CD14-positive monocyte (primary cell): ENCODE measurements around the gene HSPA4L. TPM values are rescaled to one million over a fixed set of nuclear protein-coding genes. Genes with fewer than 3 reads are reported as not detected.

Source experiments
- DNase-seq, 3 donors: peaks; one replicate each; pipeline ENCODE4 v3.0.0-alpha.2; 2011 to 2022
- H2AFZ ChIP-seq: 2 replicates; pipeline ENCODE4 v1.6.0; 2012; ENCODE audit warnings: mild to moderate bottlenecking, low read depth, low read length, inconsistent platforms; ENCODE audit not compliant: insufficient read depth, poor library complexity, severe bottlenecking
- H3K27ac ChIP-seq, 2 donors: 1 replicate in 1 of 2; 2 replicates in 1 of 2; pipeline ENCODE4 v1.5.1; 2012 to 2013; ENCODE audit warnings: low read length in 2 of 2, control low read depth in 1 of 2, inconsistent platforms in 1 of 2, low read depth in 1 of 2, mild to moderate bottlenecking in 1 of 2
- H3K27me3 ChIP-seq, 2 donors: one replicate each; pipeline versions ENCODE4 v1.6.0 to v1.6.1; 2011 to 2013; ENCODE audit warnings: low read length in 2 of 2; ENCODE audit not compliant: control insufficient read depth in 2 of 2, insufficient read depth in 2 of 2
- H3K36me3 ChIP-seq, 2 donors: replicated peaks in 1 of 2; 1 replicate in 1 of 2; 2 replicates in 1 of 2; pipeline versions ENCODE4 v1.5.1 to v1.6.1; 2012 to 2013; ENCODE audit warnings: low read length in 2 of 2, control low read depth in 1 of 2, inconsistent platforms in 1 of 2, mild to moderate bottlenecking in 1 of 2; ENCODE audit not compliant: insufficient read depth in 2 of 2, control insufficient read depth in 1 of 2
- H3K4me1 ChIP-seq, 2 donors: 1 replicate in 1 of 2; 2 replicates in 1 of 2; pipeline versions ENCODE4 v1.5.1 to v1.6.1; 2012 to 2013; ENCODE audit warnings: low read length in 2 of 2, control low read depth in 1 of 2, inconsistent platforms in 1 of 2, mild to moderate bottlenecking in 1 of 2, moderate library complexity in 1 of 2; ENCODE audit not compliant: insufficient read depth in 2 of 2, control insufficient read depth in 1 of 2
- H3K4me2 ChIP-seq: replicated peaks from 2 replicates; pipeline ENCODE3; 2012; ENCODE audit warnings: low read length, moderate library complexity, mild to moderate bottlenecking; ENCODE audit not compliant: poor library complexity, severe bottlenecking; ENCODE audit errors: extremely low read depth
- H3K4me3 ChIP-seq, 3 experiments: fragments of 200-600 bp in 1 of 3; sonication (generic) in 1 of 3; replicated peaks in 1 of 3; 1 replicate in 2 of 3; 2 replicates in 1 of 3; pipeline ENCODE4 v1.5.1; 2011 to 2013; ENCODE audit warnings: low read length in 3 of 3, mild to moderate bottlenecking in 3 of 3, control low read depth in 2 of 3, low read depth in 2 of 3, inconsistent platforms in 1 of 3, moderate library complexity in 1 of 3
- H3K79me2 ChIP-seq: 2 replicates; pipeline ENCODE4 v1.6.0; 2012; ENCODE audit warnings: mild to moderate bottlenecking, control low read depth, inconsistent platforms, low read length, moderate library complexity; ENCODE audit not compliant: insufficient read depth
- H3K9ac ChIP-seq: 2 replicates; pipeline ENCODE4 v1.6.0; 2017; ENCODE audit warnings: low read length, mild to moderate bottlenecking; ENCODE audit not compliant: insufficient read depth, poor library complexity, severe bottlenecking
- H3K9me3 ChIP-seq, 2 donors: replicated peaks in 1 of 2; 1 replicate in 1 of 2; 2 replicates in 1 of 2; pipeline versions ENCODE4 v1.5.1 to v1.6.1; 2012 to 2013; ENCODE audit warnings: low read length in 2 of 2, control low read depth in 1 of 2; ENCODE audit not compliant: control insufficient read depth in 1 of 2, insufficient read depth in 1 of 2
- H4K20me1 ChIP-seq: 2 replicates; pipeline ENCODE4 v1.6.0; 2012; ENCODE audit warnings: mild to moderate bottlenecking, low read length, control low read depth, moderate library complexity; ENCODE audit not compliant: insufficient read depth
- H3K27ac Mint-ChIP-seq, 7 donors: one replicate each; pipeline ENCODE4 v1.8.0; 2020; ENCODE audit warnings: mild to moderate bottlenecking in 7 of 7, mixed read lengths in 7 of 7, moderate library complexity in 6 of 7, inconsistent platforms in 2 of 7
- H3K27me3 Mint-ChIP-seq, 3 donors: one replicate each; pipeline ENCODE4 v1.8.0; 2021 to 2022; ENCODE audit warnings: low read depth in 3 of 3, mild to moderate bottlenecking in 3 of 3, mixed read lengths in 3 of 3, moderate library complexity in 3 of 3, inconsistent platforms in 1 of 3
- H3K36me3 Mint-ChIP-seq, 2 donors: one replicate each; pipeline ENCODE4 v1.8.0; 2020; ENCODE audit warnings: mixed read lengths in 2 of 2, inconsistent platforms in 1 of 2, mild to moderate bottlenecking in 1 of 2
- H3K4me1 Mint-ChIP-seq: one replicate; pipeline ENCODE4 v1.8.0; 2020; ENCODE audit warnings: mild to moderate bottlenecking, mixed read lengths
- H3K4me3 Mint-ChIP-seq, 2 donors: one replicate each; pipeline ENCODE4 v1.8.0; 2020; ENCODE audit warnings: mild to moderate bottlenecking in 2 of 2, mixed read lengths in 2 of 2, moderate library complexity in 1 of 2
- H3K9me3 Mint-ChIP-seq, 7 donors: one replicate each; pipeline ENCODE4 v1.8.0; 2020 to 2022; ENCODE audit warnings: mixed read lengths in 7 of 7, mild to moderate bottlenecking in 6 of 7, moderate library complexity in 6 of 7, inconsistent platforms in 2 of 7
- CTCF ChIP-seq: fragments of 200-600 bp; IDR thresholded peaks from one replicate; pipeline ENCODE4 v1.8.0; 2022; ENCODE audit warnings: antibody characterized with exemption, mild to moderate bottlenecking
- WGBS: methylation state at CpG from one replicate; pipeline ENCODE4 v1.1.5; 2013; ENCODE audit warnings: missing lambda C conversion rate; ENCODE audit not compliant: insufficient coverage; 5-methylcytosine and 5-hydroxymethylcytosine counted together
- intact Hi-C, 2 donors: fragments of 100-400 bp; cut with micrococcal nuclease; formaldehyde crosslinking; loops; one replicate each; pipeline versions ENCODE4 v1.15.0 to v1.15.1; 2023
- polyA plus RNA-seq, 3 donors: library from polyadenylated mRNA; depleted of rRNA in 1 of 3; unstranded in 2 of 3; stranded (reverse) in 1 of 3; fragments of 300-500 nt in 2 of 3; fragments of >200 nt in 1 of 3; fragmentation: Illumina TruSeq in 2 of 3; gene quantifications; 1 replicate in 2 of 3; 2 replicates in 1 of 3; pipeline ENCODE4 v1.2.3, GENCODE V29; 2012 to 2021

The HSPA4L gene
- polyA plus RNA-seq, 3 donors = 0.04 TPM; not detected in 2

DNA sequence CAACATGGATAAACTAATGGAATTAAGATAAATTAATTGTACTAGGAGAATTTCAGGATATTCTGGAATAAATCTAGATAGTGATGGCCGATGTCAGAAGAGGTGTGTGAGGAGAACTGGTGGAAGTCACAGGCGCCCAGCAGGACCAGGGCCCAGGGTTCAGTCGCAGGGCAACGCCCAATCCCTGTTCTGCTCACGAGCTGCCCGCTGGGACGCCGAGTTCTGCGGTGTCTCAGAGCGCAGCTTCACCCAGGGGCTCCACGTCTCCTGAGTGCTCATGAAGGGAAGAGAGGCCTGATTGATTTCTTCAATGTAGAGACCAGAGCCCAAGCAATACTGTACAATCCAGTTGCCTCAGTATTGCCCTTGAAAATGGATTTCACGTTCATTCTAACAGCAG, 1.5 kb upstream of the HSPA4L start:
- no peak overlapping the region for H3K27ac Mint-ChIP-seq
- Histone ChIP-seq H3K4me1 (peaks cover 23 to 34% of the 10 kb centered on the region in 2 donors), H3K36me3 (no peaks in the 10 kb centered on the region), H3K4me3 (no peak overlapping the region), H3K9me3 (no peaks in the 10 kb centered on the region), H3K27me3 (peaks cover 34 to 50% of the 10 kb centered on the region in 2 donors), H3K9ac (no peak overlapping the region), H3K79me2 (no peaks in the 10 kb centered on the region), H4K20me1 (no peaks in the 10 kb centered on the region), H3K4me2 (no peak overlapping the region), H2AFZ (no peak overlapping the region), H3K27ac (no peak overlapping the region)
- WGBS = 100% methylated on average over 7 of the region's 12 CpGs
- H3K36me3 Mint-ChIP-seq = peaks cover 0 to 11% of the 10 kb centered on the region in 2 donors
- intact Hi-C loops = no loop called here
- TF ChIP-seq CTCF = no peak
- no peak for DNase-seq
- H3K9me3 Mint-ChIP-seq = peaks cover 0 to 16% (median 4%) of the 10 kb centered on the region in 7 donors
- H3K4me1 Mint-ChIP-seq = peaks cover 29% of the 10 kb centered on the region
- peak overlapping the region; percentile 70 to 97 for H3K4me3 Mint-ChIP-seq
- peaks cover 41 to 61% (median 44%) of the 10 kb centered on the region in 3 donors for H3K27me3 Mint-ChIP-seq

DNA sequence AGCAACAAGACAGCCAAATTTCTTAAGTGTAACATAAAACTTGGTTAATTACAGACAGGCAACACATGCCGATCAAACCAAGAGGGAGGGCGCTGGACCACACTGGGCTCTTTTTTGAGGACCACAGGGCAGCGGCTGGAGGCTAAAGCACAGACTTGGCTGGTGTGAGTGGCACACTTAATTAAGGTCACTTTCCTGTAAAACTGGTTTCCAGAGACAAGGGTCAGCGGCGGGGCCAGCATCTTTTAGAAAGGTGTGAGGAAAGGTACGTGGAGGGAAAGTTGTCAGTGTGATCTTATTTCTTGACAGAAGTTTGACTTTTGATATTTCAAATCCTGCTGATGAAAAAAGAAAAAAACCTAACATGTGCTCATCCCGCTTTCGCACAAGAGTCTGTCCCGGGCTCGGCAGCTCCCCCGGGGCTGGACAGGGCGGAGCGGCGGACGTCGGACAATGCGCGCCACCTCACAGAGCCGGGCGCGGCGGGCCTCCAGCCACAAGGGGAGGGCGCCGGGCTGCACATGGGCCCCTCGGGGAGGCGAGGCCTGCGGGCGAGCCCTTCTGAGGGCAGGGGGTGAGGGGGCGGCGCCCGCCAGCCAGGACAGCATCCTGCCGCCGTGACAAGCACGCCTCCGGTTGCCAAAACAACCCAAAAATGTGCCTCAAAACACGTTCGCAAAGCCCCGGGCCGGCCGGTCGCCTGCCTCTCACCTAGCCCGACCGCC, 660 bp upstream of the HSPA4L start:
- Histone ChIP-seq H3K27ac (no peak overlapping the region), H3K9ac (peak overlapping the region; percentile 62), H4K20me1 (no peaks in the 10 kb centered on the region), H3K4me2 (peak overlapping the region; percentile 90), H3K27me3 (peaks cover 34 to 50% of the 10 kb centered on the region in 2 donors), H3K9me3 (no peaks in the 10 kb centered on the region), H3K79me2 (no peaks in the 10 kb centered on the region), H3K36me3 (no peaks in the 10 kb centered on the region), H2AFZ (peak overlapping the region; percentile 90), H3K4me3 (peak overlapping the region; percentile 62 to 86 (median 67)), H3K4me1 (peaks cover 23 to 34% of the 10 kb centered on the region in 2 donors)
- peaks cover 0 to 11% of the 10 kb centered on the region in 2 donors for H3K36me3 Mint-ChIP-seq
- DNase-seq = peak in 1 of 3 donors; percentile 0
- WGBS = 10% methylated on average over 40 of the region's 43 CpGs
- peaks cover 29% of the 10 kb centered on the region for H3K4me1 Mint-ChIP-seq
- peaks cover 43 to 61% (median 44%) of the 10 kb centered on the region in 3 donors for H3K27me3 Mint-ChIP-seq
- peaks cover 0 to 16% (median 4%) of the 10 kb centered on the region in 7 donors for H3K9me3 Mint-ChIP-seq
- no peak for TF ChIP-seq CTCF
- intact Hi-C loops = no loop called here
- H3K27ac Mint-ChIP-seq = peak overlapping the region in 1 of 7 donors; percentile 80
- H3K4me3 Mint-ChIP-seq = peak overlapping the region; percentile 97 to 99
